DMS153 treated with DMSO at 0.1 percent for 48 hours (cell line): ENCODE measurements around the gene HES4.
"Not testable (repeated sequence)": the region's sequence is repeated elsewhere in the genome, so short reads cannot be mapped to it uniquely, and the experiment has no call there.

ENCODE experiments used
- DNase-seq: peaks from one replicate; lab custom pipeline; 2025; ENCODE audit not compliant: unreplicated experiment; lab: John Stamatoyannopoulos, UW

Gene HES4

GRCh38 chr1:1000357-1001056, 610 bp upstream of the HES4 start:
- peak; percentile 68 for DNase-seq

GRCh38 chr1:998995-999724, 737 bp downstream of the HES4 start:
- no peak for DNase-seq

DNA sequence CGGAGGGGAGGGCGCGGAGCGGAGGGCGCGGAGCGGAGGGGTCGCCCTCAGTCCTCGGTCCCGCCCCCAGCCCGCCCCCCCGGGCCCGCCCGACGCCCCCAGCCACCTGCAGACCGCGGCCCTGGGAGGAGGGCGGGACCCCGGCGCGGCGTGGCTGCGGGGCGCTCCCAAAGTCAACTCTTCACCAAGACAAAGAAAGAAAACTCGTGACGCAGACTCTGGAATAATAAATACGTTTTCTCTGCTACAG, 1.2 kb downstream of the HES4 start:
- no peak for DNase-seq

GRCh38 chr1:997993-998744, 1.7 kb downstream of the HES4 start:
- no peak for DNase-seq

DNA sequence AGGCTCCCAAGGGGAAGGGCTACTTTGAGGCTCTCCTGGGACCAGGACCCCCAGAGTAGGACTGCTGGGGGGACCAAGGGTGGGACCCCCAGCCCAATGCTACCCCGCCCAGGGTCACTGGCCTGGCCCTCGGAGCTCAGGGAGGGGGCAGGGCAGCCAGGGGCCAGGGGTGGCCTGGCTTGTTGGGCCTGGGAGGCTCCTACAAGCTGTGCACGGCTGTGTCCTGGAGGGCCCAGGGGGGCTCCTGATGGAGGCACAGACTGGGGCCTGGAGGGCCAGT, 2.2 kb downstream of the HES4 start:
- DNase-seq = no peak

DNA sequence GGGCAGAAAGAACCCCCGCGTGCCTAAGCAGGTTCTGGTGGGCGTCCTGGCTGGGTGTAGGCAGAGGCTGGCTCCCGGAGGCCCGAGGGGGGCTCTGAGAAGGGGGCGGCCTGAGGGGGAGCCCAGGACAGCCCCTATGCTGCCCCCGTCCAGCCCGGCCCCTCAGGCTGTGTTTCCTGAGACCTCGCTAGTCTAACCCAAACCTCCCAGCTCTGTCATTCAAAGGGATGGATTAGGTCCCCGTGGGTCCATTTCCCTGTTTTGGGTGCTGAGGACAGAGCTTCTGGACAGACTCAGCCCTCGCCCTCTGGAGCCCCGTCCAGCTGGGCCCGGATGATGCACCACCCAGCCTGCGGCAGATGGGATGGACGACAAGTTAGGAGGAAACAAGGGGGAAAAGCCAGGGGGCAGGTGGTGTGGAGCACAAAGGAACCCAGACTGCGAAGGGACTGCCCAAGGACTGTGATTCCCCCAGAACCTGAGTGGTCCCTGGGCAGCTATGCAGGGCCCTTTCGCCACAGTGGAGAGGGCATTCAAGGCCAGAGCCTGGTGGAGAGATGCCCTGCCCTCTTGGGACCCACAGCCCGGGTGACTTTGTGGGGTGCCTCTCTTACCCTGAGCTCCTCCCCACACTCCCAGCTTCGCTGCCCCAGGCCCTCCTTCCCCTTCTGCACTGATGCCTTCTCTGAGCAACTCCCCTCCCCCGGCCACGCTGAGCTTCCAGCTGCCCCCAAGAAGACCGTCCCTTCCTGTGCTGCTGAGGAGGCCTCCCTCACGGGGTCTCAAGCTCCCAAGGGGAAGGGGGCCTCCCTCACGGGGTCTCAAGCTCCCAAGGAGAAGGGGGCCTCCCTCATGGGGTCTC, 2.8 kb downstream of the HES4 start:
- no peak for DNase-seq

- no peak for DNase-seq
Observed at GRCh38 chr1:995665-996633, 3.9 kb downstream of the HES4 start.

DNA sequence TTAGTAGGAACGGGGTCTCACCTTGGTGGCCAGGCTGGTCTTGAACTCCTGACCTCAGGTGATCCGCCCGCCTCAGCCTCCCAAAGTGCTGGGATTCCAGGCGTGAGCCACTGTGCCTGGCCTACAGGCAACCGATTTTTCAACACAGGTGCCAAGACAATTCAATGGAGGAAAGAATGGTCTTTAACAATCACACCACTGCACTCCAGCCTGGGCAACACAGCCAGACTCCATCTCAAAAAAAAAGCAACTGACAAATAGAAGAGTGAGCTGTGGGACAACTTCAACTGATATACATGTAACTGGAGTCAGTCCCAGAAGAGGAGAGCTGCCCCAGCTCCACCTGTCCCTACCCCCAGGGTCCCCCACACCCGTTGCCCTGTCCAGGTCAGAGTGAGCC, 5.4 kb downstream of the HES4 start:
- not testable (repeated sequence) for DNase-seq

DNA sequence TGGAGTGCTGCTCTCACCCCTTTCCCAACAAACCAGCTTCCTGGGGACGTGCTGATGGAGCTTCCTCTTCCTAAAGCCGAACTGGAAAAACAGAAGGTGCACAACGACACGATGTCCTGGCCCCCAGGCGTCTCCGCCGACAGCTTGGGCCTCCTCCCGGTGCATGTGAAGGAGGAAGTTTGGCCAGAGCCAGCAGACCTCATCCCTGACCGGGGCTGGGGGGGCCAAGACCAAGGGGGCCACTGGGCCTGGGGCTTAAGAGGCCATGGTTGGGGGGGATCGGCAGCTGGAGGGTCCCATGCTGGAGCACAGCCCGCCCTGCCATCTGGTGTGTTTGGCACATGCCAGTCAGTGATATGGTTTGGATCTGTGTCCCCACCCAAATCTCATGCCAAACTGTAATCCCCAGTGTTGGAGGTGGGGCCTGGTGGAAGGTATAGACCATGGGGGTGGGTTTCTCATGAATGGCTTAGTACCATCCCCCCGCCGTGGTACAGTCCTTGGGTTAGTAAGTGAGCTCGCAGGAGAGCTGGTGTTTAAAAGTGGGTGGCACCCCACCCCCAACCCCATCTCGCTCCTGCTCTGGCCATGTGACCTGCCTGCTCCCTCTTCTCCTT, 6.4 kb downstream of the HES4 start:
- DNase-seq = no peak

DNA sequence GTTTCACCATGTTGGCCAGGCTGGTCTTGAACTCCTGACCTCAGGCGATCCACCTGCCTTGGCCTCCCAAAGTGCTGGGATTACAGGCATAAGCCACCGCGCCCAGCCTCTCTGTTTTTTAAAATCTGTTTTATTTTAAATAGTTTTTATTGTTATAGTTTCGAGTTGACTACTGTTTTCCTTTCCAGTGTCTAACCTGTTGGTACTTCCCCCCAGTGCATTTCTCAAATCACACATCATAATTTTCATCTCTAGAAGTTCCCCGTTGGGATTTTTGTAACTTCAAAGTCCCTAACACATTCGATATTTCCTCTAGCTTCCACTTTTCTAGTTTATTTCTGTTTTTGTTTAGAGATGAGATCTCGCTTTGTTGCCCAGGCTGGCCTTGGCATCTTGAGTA, 7.5 kb downstream of the HES4 start:
- DNase-seq = no peak

- DNase-seq = no peak
Observed at GRCh38 chr1:991895-992294, 8.0 kb downstream of the HES4 start.

DNA sequence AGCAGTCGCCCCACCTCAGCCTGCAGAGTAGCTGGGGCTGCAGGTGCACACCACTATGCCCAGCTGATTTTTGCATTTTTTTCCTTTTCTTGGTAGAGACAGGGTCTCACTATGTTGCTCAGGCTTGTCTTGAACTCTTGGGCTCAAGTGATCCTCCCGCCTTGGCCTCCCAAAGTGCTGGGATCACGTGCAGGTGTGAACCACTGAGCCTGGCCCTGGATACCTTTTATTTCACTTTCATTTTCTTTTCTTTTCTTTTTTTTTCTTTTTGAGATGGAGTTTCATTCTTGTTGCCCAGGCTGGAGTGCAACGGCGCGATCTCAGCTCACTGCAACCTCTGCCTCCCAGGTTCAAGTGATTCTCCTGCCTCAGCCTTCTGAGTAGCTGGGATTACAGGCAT, 8.6 kb downstream of the HES4 start:
- not testable (repeated sequence) for DNase-seq

- DNase-seq = not testable (repeated sequence)
Observed at GRCh38 chr1:988061-988460, 11.8 kb downstream of the HES4 start.

DNA sequence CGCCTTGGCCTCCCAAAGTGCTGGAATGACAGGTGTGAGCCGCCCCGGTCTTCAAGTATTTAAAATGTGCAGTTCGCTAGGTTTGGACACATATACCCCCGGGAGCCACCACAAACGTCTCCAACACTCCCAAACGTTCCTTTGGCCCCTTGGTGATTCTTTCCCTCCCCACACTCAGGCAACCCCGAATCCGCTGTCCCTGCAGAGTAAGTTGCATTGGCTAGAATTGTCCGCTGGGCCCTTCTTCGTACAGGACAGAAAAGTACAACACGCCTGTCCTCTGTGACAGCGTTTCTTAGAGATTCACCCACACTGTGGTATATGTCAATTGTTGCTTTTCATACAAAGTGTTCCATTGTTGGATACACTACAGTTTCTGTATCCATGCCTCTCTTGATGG, 14.8 kb downstream of the HES4 start:
- DNase-seq = no peak

DNA sequence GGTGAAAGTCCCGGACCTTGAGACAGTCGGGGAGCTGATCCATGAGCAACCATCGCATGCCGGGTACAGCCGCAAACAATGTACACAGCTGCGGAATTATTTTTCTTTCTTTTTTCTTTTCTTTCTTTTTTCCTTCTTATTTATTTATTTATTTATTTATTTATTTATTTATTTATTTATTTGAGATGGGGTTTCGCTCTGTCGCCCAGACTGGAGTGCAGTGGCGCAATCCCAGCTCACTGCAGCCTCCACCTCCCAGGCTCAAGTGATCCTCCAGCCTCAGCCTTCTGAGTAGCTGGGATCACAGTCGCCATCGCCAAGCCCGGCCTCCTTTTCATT, 15.5 kb downstream of the HES4 start:
- no peak for DNase-seq

- DNase-seq = peak; percentile 30
Observed at GRCh38 chr1:983798-984475, 16.0 kb downstream of the HES4 start.

- no peak for DNase-seq
Observed at GRCh38 chr1:982765-983436, 17.0 kb downstream of the HES4 start.

- DNase-seq = no peak
Observed at GRCh38 chr1:981955-982558, 17.8 kb downstream of the HES4 start, which contains the start of gene PERM1. TSS of gene PERM1 (minus strand) at chr1:982093. CDS start at chr1:981029, 1,064 bp downstream.
